Thyroid gland (tissue), 4 donors: Measurements from ENCODE around the gene HASPIN.

ENCODE experiments used
- POLR2A ChIP-seq, 2 donors: fragments of 450-650 bp; IDR thresholded peaks; one replicate each; pipeline ENCODE4 v1.6.1; 2017; ENCODE audit warnings: antibody characterized with exemption in 2 of 2, mild to moderate bottlenecking in 2 of 2, moderate library complexity in 1 of 2
- TF ChIP-seq, protein P1 (sequence below), 6 experiments: fragments of 200-600 bp in 3 of 6; fragments of 450-650 bp in 3 of 6; sonication (generic) in 3 of 6; IDR thresholded peaks; one replicate each; pipeline ENCODE4 v1.5.1; 2016 to 2019; ENCODE audit warnings: antibody characterized with exemption in 6 of 6, mild to moderate bottlenecking in 2 of 6, inconsistent platforms in 1 of 6, moderate library complexity in 1 of 6

DNA sequence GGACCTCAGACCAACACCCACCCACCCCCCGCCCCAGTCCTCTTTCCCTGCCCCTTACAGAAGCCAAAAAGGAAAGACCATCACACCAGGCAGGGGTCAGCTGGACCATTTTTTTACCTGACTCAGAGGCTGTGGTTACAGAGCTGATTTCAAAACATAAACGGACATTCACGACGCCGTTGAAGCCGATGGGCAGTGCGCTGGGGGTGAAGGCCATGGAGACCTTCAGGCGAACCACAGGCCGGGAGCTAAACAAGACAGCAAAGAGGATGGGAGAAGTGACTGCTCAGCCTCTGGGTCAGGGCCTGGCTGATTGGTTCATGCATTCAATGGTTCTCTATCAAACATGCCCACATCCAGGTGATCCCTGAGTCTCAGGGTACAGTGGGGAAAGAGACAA is 24.1 kb downstream of the HASPIN start:
- TF ChIP-seq, protein P1, sequence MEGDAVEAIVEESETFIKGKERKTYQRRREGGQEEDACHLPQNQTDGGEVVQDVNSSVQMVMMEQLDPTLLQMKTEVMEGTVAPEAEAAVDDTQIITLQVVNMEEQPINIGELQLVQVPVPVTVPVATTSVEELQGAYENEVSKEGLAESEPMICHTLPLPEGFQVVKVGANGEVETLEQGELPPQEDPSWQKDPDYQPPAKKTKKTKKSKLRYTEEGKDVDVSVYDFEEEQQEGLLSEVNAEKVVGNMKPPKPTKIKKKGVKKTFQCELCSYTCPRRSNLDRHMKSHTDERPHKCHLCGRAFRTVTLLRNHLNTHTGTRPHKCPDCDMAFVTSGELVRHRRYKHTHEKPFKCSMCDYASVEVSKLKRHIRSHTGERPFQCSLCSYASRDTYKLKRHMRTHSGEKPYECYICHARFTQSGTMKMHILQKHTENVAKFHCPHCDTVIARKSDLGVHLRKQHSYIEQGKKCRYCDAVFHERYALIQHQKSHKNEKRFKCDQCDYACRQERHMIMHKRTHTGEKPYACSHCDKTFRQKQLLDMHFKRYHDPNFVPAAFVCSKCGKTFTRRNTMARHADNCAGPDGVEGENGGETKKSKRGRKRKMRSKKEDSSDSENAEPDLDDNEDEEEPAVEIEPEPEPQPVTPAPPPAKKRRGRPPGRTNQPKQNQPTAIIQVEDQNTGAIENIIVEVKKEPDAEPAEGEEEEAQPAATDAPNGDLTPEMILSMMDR (IDR thresholded peaks at IDR 0.05) = no peak
- TF ChIP-seq POLR2A (IDR thresholded peaks at IDR 0.05) = no peak
